Coronary artery (tissue), 2 donors: Measurements from ENCODE around the gene MICU1.
"Not testable (repeated sequence)": the region's sequence is repeated elsewhere in the genome, so short reads cannot be mapped to it uniquely, and the experiment has no call there.

Source experiments
- DNase-seq: peaks from one replicate; pipeline ENCODE4 v3.0.0-alpha.2; 2017; ENCODE audit warnings: low spot score
- H3K27ac ChIP-seq, 2 donors: fragments of 200-600 bp; sonication (generic); one replicate each; pipeline ENCODE4 v1.5.1; 2016 to 2019
- H3K4me3 ChIP-seq: fragments of 200-600 bp; sonication (generic); 2 replicates; pipeline ENCODE4 v1.5.1; 2016; ENCODE audit warnings: mild to moderate bottlenecking, moderate library complexity
- CTCF ChIP-seq: fragments of 200-600 bp; sonication (generic); IDR thresholded peaks from one replicate; pipeline ENCODE4 v1.5.1; 2019; ENCODE audit warnings: antibody characterized with exemption

Gene MICU1

GRCh38 chr10:72472306-72472705 lies 153.6 kb downstream of the MICU1 start:
- DNase-seq, result no peak
- Histone ChIP-seq H3K4me3 (no peak overlapping the region), H3K27ac (no peak overlapping the region)
- TF ChIP-seq CTCF, result no peak

- H3K4me3 ChIP-seq, result no peak overlapping the region
- no peak for DNase-seq
- no peak for TF ChIP-seq CTCF
Measured at GRCh38 chr10:72470666-72471065, 155.2 kb downstream of the MICU1 start.

GRCh38 chr10:72467064-72467463 lies 158.8 kb downstream of the MICU1 start:
- H3K27ac ChIP-seq, H3K4me3 ChIP-seq, DNase-seq: not testable (repeated sequence)

More at GRCh38 chr10:72470666-72471065, 155.2 kb downstream of the MICU1 start:
- no peak overlapping the region for H3K27ac ChIP-seq

- TF ChIP-seq CTCF, result no peak
- Histone ChIP-seq H3K4me3 (no peak overlapping the region), H3K27ac (no peak overlapping the region)
- DNase-seq, result no peak
Measured at GRCh38 chr10:72466018-72466417, 159.9 kb downstream of the MICU1 start.

- no peak for DNase-seq
- no peak overlapping the region for H3K4me3 ChIP-seq
- H3K27ac ChIP-seq, result no peak overlapping the region
- TF ChIP-seq CTCF, result no peak
Measured at GRCh38 chr10:72464438-72464837, 161.4 kb downstream of the MICU1 start.

- Histone ChIP-seq H3K4me3 (no peak overlapping the region), H3K27ac (no peak overlapping the region)
- TF ChIP-seq CTCF, result no peak
- no peak for DNase-seq
Measured at GRCh38 chr10:72462261-72462660, 163.6 kb downstream of the MICU1 start.

- H3K27ac ChIP-seq, result no peak overlapping the region
- no peak for DNase-seq
- H3K4me3 ChIP-seq, result no peak overlapping the region
- TF ChIP-seq CTCF, result no peak
Measured at GRCh38 chr10:72461085-72461484, 164.8 kb downstream of the MICU1 start.

GRCh38 chr10:72460284-72460876 lies 165.5 kb downstream of the MICU1 start:
- TF ChIP-seq CTCF, result no peak
- DNase-seq, result no peak
- Histone ChIP-seq H3K4me3 (no peak overlapping the region), H3K27ac (no peak overlapping the region)
